ENCODE measurements around the gene RNF214.
"Not testable (repeated sequence)": the region's sequence is repeated elsewhere in the genome, so short reads cannot be mapped to it uniquely, and the experiment has no call there.

The RNF214 gene

DNA sequence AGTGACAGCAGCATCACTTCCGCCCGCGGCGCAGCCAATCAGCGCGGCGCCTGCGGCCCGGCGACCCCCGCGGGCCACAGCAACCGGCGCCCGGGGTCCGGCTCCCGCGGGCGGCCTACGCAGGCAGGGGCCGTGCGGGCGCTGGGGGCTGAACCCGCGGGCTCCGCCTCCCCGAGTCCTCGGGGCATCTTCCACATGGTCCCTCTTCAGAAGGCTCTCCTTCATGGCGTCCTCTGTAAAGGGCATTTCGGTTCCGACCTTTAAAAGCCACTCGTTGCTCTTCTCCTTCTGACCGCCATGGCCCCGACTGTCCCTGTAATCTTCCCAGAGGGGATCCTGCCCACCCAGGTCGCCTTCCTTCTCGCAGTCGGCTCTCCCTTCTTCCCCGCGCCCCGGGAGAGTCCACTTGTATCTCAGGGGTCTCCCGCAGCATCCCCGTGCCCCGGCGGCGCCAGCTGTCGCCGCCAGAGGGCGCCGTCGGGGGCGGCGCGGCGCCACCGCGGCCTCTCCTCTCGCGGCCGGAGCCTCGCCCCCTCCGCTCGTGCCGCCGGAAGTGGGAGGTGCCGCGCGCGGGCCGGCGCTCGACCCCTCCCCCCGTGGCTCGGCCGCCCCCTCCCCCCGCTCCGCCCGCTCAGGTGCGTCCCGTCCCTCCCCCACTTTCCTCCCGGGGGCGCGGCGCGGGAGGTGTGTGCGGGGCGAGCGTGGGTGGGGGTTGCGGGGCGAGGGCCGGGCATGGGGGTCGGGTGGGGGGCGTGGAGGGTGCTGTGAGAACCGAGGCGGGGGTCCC lies at the start of gene RNF214:
TSS of gene RNF214 (plus strand) at position 580 of the 787 bp plus-strand sequence. CDS start 1,602 bp downstream, outside the sequence.
- DNase-seq (ENCODE audit: low read depth in 2 of 2): peak; percentile 52 to 69

DNA sequence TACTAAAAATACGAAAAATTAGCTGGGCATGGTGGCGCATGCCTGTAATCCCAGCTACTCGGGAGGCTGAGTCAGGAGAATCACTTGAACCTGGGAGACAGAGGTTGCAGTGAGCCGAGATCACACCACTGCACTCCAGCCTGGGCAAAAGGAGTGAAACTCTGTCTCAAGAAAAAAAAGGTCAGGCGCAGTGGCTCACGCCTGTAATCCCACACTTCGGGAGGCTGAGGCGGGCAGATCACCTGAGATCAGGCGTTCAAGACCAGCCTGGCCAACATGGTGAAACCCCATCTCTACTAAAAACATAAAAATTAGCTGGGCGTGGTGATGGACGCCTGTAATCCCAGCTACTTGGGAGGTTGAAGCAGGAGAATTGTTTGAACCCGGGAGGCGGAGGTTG lies 49.3 kb upstream of the RNF214 start:
- DNase-seq (ENCODE audit: low read depth in 2 of 2): not testable (repeated sequence)

DNA sequence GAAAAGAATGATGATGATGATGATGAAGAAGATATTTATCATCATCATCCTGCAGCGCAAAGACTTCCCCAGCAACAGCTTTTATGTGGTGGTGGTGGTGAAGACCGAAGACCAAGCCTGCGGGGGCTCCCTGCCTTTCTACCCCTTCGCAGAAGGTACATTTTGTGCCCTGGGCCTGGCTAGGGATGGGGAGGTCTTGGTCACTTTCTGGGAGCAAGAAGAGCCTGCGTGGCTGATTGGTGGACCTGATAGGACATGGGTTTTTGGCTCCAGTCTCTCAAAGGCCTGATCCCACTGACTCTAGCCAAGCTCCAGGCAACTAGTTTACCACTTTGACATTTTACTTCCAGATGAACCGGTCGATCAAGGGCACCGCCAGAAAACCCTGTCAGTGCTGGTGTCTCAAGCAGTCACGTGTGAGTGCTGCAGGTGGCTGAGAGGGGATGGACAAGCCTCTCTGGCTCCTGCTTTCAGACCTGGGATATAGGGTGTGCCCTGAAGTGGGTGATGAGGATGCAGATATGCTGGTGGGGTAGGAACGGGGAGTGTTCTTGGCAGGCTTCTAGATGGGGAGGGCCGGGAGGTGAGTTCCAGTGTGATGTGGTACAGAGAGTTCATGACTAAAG lies 48.6 kb upstream of the RNF214 start:
- DNase-seq (ENCODE audit: low read depth in 2 of 2): no peak

DNA sequence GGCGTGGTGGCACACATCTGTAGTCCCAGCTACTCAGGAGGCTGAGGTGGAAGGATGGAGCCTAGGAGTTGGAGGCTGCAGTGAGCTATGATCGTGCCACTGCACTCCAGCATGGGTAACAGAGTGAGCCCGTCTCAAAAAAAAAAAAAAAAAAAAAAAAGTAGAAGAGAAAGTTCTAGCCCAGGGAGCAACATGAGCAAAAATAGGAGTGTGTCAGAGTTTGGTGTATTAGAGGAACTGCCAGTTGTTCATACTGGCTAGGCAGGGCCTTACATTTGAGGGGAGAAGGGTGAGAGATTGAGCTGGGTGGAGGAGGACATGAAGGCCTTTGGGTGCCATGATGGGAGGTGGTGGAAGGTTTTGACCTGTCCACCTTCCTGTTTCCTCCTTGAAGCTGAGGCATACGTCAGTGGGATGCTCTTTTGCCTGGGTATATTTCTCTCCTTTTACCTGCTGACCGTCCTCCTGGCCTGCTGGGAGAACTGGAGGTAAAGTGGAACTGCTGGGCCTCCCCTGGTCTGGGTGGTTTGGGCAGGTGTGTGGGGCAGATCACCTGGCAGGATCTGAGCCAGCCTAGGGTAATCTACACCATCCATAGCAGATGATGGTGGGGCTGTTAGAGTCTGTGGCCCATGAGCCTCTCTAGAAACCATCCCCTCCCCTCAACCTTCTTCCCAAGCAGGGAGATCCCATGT lies 46.6 kb upstream of the RNF214 start:
- no peak for DNase-seq (ENCODE audit: low read depth in 2 of 2)

DNA sequence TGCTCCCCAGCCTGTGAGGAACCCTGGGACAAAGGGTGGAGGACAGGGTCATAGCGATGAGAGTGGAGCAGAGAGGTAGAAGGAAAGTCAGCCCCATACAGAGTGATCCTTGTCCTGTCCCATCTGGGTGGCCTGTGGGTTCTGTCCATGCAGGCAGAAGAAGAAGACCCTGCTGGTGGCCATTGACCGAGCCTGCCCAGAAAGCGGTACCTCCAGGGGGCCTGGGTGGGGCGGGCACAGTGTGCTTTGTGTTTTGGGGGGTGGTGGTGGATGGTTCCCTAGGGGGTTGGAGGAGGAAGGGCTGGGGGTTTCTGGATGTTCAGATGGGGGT lies 46.1 kb upstream of the RNF214 start:
- DNase-seq (ENCODE audit: low read depth in 2 of 2): no peak

DNA sequence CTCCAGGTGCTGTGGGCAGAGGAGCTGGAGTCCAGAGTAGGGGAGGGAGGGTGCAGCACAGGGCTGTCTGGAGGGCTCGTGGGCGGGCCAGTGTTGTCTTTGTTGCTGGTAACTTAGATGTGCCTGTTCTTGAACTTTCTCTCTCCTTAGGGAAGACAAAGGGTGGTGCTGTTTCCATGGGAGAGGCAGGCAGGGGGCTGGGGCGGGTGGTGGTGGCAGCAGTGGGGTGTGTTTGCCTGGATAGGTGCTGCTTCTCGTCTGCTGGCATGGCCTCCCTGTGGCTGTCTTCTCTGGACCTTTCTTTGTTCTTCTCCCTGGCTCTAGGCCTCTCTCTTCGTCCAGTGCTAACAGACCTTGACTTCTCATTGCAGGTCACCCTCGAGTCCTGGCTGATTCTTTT lies 45.5 kb upstream of the RNF214 start:
- no peak for DNase-seq (ENCODE audit: low read depth in 2 of 2)

DNA sequence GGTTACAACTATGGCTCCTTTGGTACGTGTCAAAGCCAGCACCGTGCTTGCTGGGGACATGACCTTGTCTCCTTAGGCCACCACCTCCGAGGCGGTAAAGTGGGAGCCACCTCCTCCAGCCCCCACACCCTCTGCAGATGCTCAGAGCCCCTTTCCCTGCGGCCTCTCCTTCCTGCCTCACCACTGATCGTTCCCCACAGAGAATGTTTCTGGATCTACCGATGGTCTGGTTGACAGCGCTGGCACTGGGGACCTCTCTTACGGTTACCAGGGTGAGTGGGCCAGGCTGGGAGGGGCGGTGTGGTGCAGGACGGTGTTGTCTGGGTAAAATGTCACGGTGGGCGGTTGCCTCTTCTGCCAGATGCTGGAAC lies 45.1 kb upstream of the RNF214 start:
- no peak for DNase-seq (ENCODE audit: low read depth in 2 of 2)

DNA sequence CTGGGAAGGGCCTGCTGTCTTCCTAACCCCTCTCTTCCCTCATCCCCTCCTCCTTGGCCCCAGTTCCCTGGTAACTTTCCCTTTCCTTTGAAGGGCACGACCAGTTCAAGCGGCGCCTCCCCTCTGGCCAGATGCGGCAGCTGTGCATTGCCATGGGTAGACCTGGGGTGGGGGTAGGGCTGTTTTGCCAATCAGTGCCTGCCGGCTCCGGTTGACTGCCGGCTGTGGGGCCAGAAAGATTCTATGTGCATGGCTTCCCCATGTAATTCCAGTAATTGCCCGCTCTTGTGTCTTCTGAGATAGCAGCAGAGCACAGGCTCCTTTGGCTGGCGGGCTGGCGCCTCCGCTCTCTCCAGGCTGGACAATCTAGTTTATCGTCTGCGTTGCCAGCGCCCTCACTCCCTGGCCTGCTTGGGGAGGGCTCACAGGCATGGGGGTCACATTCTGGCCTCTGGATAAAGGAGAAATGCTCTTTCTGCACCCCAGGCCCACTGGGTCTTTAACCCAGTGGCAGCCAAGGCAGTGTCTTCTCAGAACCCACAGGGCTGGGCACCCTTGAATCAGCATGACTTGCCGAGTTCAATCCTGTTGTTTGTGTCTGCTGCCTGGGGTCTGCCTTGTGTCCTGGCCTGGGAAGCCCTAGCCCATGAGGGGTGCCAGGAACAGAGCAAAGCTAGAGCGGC lies 44.5 kb upstream of the RNF214 start:
- no peak for DNase-seq (ENCODE audit: low read depth in 2 of 2)

DNA sequence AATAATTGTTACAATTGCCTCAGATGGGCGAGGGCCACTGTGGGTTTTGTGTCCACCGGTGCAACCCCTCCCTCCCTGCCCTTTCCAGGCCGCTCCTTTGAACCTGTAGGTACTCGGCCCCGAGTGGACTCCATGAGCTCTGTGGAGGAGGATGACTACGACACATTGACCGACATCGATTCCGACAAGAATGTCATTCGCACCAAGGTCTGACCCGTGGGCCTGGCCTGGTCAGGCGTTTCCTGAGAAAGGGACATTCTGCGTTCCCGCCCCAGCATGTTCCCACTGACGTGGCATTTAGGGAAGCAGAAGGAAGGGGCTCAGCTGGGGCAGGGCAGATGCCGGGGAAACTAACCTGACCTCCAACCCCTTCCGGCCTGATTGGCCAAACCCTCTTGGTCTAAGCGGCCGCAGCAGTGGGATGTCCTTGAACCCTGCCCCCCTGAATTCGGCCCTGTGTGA lies 43.8 kb upstream of the RNF214 start:
- no peak for DNase-seq (ENCODE audit: low read depth in 2 of 2)

DNA sequence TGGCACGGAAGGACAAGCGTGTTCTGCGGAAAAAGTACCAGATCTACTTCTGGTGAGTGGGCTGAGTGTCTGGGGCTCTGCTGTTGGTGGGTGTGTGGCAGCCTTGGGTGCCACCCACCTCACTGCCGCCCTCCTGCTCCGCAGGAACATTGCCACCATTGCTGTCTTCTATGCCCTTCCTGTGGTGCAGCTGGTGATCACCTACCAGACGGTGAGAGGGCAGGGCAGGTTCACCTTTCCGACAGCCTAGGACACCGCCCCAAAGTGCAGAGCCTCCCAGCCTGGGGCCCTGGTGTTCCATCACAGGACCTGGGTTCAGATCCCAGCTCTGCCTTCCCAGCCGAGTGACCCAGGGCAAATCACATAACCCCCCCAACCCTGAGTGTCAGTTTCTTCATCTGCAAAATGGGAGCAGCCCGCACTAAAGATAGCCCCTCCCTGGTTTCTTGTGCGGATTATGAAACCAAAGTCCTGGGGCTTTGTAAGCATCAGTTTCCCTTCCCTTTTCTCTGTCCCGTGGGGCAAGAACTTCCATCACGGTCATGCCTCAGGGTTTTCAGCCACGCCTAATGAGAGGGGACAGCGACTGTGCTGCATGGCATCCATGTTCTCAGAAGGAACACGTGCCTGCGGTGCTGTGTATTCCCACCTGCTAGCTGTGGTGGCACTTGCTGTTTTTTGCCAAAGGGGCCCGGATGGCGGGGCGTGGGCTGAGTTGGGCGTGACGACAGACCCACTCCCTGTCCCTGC lies 43.1 kb upstream of the RNF214 start:
- DNase-seq (ENCODE audit: low read depth in 2 of 2): no peak

DNA sequence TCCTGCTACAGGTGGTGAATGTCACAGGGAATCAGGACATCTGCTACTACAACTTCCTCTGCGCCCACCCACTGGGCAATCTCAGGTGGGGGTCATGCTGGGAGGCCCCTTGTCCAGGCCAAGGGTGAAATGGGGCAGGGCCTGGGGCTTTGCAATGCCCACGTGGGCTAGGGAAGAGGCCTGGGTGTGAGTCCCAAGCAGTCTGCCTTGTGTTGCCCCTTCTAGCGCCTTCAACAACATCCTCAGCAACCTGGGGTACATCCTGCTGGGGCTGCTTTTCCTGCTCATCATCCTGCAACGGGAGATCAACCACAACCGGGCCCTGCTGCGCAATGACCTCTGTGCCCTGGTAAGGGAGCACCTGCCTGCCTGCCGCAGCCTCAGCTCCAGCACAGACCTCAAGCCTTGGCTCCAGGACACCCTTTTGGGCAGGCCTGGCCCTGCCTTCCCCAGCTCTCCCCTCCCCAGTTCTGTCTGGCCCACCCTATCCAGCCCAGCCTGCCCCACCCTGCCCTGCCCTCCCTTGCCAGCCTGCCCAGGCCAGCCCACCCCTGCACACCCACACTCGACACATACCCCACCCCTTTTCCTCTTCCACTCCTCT lies 42.4 kb upstream of the RNF214 start:
- no peak for DNase-seq (ENCODE audit: low read depth in 2 of 2)

DNA sequence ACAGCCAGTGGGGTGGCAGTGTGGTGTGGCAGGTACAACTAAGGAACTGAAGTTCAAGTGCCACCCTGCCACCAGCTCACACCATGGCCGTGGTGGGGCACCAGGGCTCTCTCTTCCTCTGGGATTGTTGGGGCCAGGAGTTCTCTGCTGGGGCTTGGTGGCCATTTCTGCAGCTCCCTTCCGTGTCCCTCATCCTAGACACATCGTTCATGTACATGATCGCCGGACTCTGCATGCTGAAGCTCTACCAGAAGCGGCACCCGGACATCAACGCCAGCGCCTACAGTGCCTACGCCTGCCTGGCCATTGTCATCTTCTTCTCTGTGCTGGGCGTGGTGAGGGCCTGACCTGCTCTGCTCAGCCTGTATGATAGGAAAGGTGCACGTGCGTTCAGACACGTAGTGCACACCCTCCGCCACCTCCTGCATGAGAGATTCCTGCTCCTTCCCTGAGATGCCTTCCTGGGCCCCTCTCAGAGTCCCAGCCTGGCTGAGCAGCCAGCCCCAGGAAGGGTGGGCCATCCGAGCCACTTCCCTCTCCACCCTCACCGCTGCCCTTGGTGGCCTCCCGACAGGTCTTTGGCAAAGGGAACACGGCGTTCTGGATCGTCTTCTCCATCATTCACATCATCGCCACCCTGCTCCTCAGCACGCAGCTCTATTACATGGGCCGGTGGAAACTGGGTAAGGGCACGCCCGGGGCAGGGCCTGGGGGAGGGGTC lies 40.6 kb upstream of the RNF214 start:
- no peak for DNase-seq (ENCODE audit: low read depth in 2 of 2)

DNA sequence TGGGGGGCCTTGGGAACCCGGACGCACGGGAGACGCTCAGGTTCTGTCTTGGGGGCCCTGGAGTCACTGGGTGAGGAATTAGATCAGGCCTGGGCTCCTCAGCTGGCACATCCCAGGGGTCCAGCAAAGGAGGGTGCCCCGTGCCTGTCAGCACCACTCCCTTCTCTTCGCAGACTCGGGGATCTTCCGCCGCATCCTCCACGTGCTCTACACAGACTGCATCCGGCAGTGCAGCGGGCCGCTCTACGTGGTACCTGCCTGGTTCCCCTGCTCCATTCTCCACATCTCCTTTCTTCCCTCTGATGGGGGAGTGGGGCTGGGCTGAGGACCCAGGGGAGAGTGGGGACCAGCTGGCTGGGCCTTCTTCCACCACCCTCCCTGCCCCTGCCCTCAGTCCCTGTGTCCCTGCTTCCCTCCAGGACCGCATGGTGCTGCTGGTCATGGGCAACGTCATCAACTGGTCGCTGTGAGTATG lies 40.0 kb upstream of the RNF214 start:
- no peak for DNase-seq (ENCODE audit: low read depth in 2 of 2)

DNA sequence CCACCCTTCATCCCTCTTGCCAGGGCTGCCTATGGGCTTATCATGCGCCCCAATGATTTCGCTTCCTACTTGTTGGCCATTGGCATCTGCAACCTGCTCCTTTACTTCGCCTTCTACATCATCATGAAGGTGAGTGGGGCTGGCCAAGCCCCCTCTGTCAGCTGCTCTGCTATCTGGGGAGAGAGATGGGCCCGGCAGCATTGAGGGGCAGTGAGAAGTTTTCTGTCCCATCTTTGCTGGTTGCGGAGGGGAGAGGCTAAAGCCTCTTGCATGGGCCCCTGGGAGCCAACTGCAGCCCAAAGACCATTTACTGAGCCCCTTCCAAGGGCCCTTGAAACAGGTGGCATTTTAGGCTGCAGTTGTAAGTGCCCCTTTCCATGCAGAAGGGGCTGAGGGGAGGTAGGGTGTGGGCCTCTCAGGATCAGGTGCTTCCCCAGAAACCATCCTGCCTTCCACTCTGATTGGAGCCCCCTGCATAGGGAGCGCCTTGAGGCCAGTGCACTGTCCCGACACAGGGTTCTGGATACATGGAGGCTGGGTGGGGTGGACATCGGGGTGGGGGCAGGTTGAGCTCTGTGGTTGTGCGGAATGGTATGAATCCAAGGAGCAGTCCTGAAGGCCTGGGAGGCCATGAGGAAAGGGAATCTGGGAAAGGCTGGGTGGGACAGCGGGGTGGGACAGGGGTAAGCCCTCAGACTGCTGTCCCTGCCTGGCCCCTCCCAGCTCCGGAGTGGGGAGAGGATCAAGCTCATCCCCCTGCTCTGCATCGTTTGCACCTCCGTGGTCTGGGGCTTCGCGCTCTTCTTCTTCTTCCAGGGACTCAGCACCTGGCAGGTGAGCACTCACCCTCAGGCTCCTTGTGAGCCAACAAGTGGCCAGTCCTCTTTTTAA lies 39.1 kb upstream of the RNF214 start:
- no peak for DNase-seq (ENCODE audit: low read depth in 2 of 2)

DNA sequence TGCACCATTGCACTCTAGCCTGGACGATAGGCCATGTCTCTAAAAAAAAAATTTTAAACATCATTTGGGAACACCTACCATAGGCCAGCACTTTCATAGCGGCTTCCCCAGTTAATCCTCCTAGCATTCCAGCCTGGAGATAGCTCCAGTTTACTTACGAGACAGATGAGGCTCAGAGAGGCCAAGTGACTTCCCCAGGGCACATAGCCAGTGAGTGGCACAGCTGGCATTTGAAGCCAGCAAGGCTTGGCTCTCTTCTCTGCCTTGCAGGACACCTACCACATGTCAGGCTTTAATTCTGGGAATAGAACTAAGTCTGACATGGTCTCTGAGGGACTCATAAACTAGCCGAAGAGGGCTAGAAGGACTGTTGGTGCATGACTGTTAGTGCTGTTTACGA lies 38.2 kb upstream of the RNF214 start:
- DNase-seq (ENCODE audit: low read depth in 2 of 2): no peak

DNA sequence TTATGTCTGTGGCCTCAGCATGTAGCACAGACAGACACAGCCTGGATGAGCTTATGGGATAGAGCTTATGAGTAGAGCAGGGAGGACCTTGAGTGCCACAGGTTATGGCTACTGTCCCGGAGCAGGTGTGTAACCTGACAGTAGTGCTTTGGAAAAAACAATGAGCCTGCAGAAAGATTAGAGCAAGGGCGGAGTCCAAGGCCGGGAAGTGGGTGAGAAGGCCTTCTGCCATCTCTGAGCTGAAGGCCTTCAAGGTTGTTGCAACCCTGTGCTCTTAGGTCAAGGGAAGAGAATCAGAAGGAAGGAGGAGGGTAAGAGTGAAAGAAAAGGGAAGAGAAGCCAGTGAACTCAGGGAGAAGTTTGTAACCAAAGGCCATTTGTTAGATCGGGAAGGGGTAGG lies 37.2 kb upstream of the RNF214 start:
- DNase-seq (ENCODE audit: low read depth in 2 of 2): no peak

DNA sequence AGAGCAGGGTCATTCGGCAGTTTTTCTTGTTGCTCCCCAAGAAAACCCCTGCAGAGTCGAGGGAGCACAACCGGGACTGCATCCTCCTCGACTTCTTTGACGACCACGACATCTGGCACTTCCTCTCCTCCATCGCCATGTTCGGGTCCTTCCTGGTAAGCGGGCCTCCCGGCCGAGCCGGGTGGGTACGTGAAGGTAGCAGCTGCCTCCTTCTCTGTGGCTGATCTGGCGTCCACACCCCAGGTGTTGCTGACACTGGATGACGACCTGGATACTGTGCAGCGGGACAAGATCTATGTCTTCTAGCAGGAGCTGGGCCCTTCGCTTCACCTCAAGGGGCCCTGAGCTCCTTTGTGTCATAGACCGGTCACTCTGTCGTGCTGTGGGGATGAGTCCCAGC lies 36.7 kb upstream of the RNF214 start:
- no peak for DNase-seq (ENCODE audit: low read depth in 2 of 2)

DNA sequence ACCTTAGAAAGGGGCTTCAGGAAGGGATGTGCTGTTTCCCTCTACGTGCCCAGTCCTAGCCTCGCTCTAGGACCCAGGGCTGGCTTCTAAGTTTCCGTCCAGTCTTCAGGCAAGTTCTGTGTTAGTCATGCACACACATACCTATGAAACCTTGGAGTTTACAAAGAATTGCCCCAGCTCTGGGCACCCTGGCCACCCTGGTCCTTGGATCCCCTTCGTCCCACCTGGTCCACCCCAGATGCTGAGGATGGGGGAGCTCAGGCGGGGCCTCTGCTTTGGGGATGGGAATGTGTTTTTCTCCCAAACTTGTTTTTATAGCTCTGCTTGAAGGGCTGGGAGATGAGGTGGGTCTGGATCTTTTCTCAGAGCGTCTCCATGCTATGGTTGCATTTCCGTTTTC lies 35.5 kb upstream of the RNF214 start:
- no peak for DNase-seq (ENCODE audit: low read depth in 2 of 2)

All from stimulated activated CD4-positive, alpha-beta T cell treated with anti-CD3 and anti-CD28 coated beads, Interleukin-15, amount 100 ng/mL, for 48 hours (primary cell).